PC-3 (cell line): ENCODE data around the gene ARVCF. TPM values are rescaled to one million over a fixed set of nuclear protein-coding genes. Genes with fewer than 3 reads are reported as not detected.

Experiments
- ATAC-seq: fragments of 200-7000 bp; cut with Tn5 transposase; 2 replicates; pipeline ENCODE4 v1.9.1; 2020; ENCODE audit warnings: mild to moderate bottlenecking, moderate library complexity
- BruUV-seq: library from RNA; stranded (reverse); fragments of 400-500 nt; replicated peaks from 2 replicates; lab custom pipeline; 2021; lab: Mats Ljungman, UMichigan
- CTCF ChIA-PET: fragments of 300-600 bp; sonication (Branson Sonifier 250); formaldehyde crosslinking; loops from one replicate; lab custom pipeline; 2022; ENCODE audit warnings: antibody characterized with exemption; lab: Charles Lee
- POLR2A ChIA-PET: fragments of 300-600 bp; sonication (Branson Sonifier 250); formaldehyde crosslinking; loops from one replicate; lab custom pipeline; 2022; ENCODE audit warnings: antibody characterized with exemption; ENCODE audit not compliant: unreplicated experiment; lab: Charles Lee
- DNase-seq: peaks from one replicate; pipeline ENCODE4 v3.0.0-alpha.2; 2015
- H2AFZ ChIP-seq: fragments of 300-600 bp; sonication (generic); 2 replicates; pipeline ENCODE4 v1.6.0; 2016; ENCODE audit warnings: antibody characterized with exemption, low read length
- H3F3A ChIP-seq: fragments of 300-600 bp; sonication (generic); one replicate; pipeline ENCODE4 v1.6.0; 2017; ENCODE audit warnings: antibody characterized with exemption, low read length, control low read depth, mild to moderate bottlenecking; ENCODE audit not compliant: unreplicated experiment
- H3K27ac ChIP-seq: fragments of 300-600 bp; sonication (generic); 2 replicates; pipeline ENCODE4 v1.5.1; 2016; ENCODE audit warnings: mild to moderate bottlenecking, low read length
- H3K27me3 ChIP-seq: fragments of 300-600 bp; sonication (generic); 2 replicates; pipeline ENCODE4 v1.6.1; 2016; ENCODE audit warnings: low read length, mixed read lengths
- H3K36me3 ChIP-seq: fragments of 300-600 bp; sonication (generic); 2 replicates; pipeline ENCODE4 v1.6.1; 2016; ENCODE audit warnings: low read depth, mixed run types, low read length, mixed read lengths
- H3K4me1 ChIP-seq: fragments of 300-600 bp; sonication (generic); 2 replicates; pipeline ENCODE4 v1.5.1; 2016; ENCODE audit warnings: low read length; ENCODE audit not compliant: insufficient read depth
- H3K4me2 ChIP-seq: fragments of 300-600 bp; sonication (generic); 2 replicates; pipeline ENCODE4 v1.6.0; 2016; ENCODE audit warnings: low read length
- H3K4me3 ChIP-seq: fragments of 300-600 bp; sonication (generic); 2 replicates; pipeline ENCODE4 v1.5.1; 2016; ENCODE audit warnings: mild to moderate bottlenecking, low read length, mixed read lengths
- H3K79me2 ChIP-seq: fragments of 300-600 bp; sonication (generic); 2 replicates; pipeline ENCODE4 v1.6.1; 2017; ENCODE audit warnings: low read length, mixed read lengths
- H3K9ac ChIP-seq: fragments of 300-600 bp; sonication (generic); 2 replicates; pipeline ENCODE4 v1.6.0; 2016; ENCODE audit warnings: mild to moderate bottlenecking, low read length
- H3K9me2 ChIP-seq: fragments of 300-600 bp; sonication (generic); replicated peaks from 2 replicates; pipeline ENCODE4 v1.6.1; 2016; ENCODE audit warnings: mixed run types, low read length, mixed read lengths
- H3K9me3 ChIP-seq: fragments of 300-600 bp; sonication (generic); 2 replicates; pipeline ENCODE4 v1.6.1; 2016; ENCODE audit warnings: low read length, mixed read lengths
- H4K20me1 ChIP-seq: fragments of 300-600 bp; sonication (generic); 2 replicates; pipeline ENCODE4 v1.6.1; 2016; ENCODE audit warnings: low read length, mixed read lengths
- EZH2 ChIP-seq: fragments of 300-600 bp; sonication (generic); IDR thresholded peaks from one replicate; pipeline ENCODE4 v1.6.1; 2017; ENCODE audit warnings: antibody characterized with exemption, mild to moderate bottlenecking, low read length; ENCODE audit not compliant: unreplicated experiment
- EZH2phosphoT487 ChIP-seq: fragments of 300-600 bp; sonication (generic); IDR thresholded peaks from 2 replicates; pipeline ENCODE4 v1.6.1; 2018; ENCODE audit warnings: mild to moderate bottlenecking, antibody characterized with exemption, low read length, borderline replicate concordance
- intact Hi-C: fragments of 100-400 bp; cut with micrococcal nuclease; formaldehyde crosslinking; loops from 2 replicates; pipeline ENCODE4 v1.9.0; 2023
- total RNA-seq: library from RNA; depleted of rRNA; stranded (reverse); fragments of >200 nt; gene quantifications from 2 replicates; pipeline ENCODE4 v1.2.3, GENCODE V29; 2014
- TF ChIP-seq, protein P1 (sequence below): fragments of 300-600 bp; sonication (generic); conservative IDR thresholded peaks from 2 replicates; pipeline ENCODE4 v1.5.1; 2017; ENCODE audit warnings: antibody characterized with exemption, low read depth, mild to moderate bottlenecking, low read length

The ARVCF gene
- total RNA-seq, 1 experiment from 2014 or later: 20.0 TPM

DNA sequence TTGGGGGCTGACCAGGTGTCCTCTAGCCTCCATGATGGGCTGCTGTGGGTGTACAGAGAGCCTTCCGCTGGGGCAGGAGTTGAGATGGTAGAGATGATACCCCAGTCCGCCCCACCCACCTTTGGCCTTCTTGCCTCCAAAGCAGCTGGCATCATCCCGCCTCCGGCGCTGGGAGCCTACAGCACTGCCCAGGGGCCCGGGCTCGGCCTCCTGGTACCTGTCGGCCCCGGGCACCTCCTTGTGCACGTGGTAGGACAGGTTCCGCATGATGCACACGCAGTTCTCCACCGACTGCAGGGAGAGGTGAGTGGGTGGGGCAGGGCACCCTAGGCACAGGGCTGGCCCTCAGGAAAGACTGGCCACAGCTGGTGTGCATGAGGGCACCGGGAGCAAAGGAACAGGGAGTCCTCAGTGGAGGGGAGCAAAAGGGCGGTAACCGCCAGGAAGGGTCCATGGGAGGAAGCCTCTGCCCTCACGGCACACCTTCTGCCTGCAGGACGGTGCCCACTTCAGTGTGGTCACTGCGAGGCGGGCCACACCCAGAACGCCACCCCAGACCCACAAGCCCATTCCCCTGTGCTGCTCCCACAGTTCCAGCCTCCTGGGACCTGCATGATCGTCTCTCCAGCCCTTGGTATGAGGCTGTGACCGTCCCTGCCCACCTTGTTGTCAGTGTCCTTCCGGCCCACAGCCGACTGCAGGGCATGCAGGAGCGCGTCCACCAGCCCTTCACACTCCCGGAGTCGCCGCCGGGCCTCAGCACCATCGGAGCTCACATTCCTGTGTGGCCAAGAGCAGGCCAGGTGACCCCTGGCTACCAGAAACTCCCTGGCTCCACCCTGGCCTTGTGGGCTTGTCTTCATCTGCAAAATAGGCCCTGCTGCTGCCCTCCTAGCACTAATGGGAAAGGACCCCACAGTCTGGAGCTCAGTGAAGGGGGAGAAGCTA is 39.1 kb downstream of the ARVCF start:
- no peak for DNase-seq
- intact Hi-C loops: no loop called here
- Histone ChIP-seq H3K79me2 (no peaks in the 10 kb centered on the region), H3K27me3 (no peaks in the 10 kb centered on the region), H3K4me3 (no peak overlapping the region), H3F3A (no peaks in the 10 kb centered on the region), H3K9me3 (no peaks in the 10 kb centered on the region), H2AFZ (no peak overlapping the region), H3K36me3 (no peaks in the 10 kb centered on the region), H4K20me1 (no peaks in the 10 kb centered on the region), H3K9ac (no peak overlapping the region), H3K27ac (no peak overlapping the region), H3K9me2 (no peaks in the 10 kb centered on the region), H3K4me1 (peaks cover 9% of the 10 kb centered on the region; the same call in 1 of the 2 replicates), H3K4me2 (no peak overlapping the region)
- BruUV-seq: no TSS peak
- CTCF ChIA-PET: no interaction called here
- TF ChIP-seq EZH2phosphoT487 (no peak), EZH2 (no peak)
- TF ChIP-seq, protein P1, sequence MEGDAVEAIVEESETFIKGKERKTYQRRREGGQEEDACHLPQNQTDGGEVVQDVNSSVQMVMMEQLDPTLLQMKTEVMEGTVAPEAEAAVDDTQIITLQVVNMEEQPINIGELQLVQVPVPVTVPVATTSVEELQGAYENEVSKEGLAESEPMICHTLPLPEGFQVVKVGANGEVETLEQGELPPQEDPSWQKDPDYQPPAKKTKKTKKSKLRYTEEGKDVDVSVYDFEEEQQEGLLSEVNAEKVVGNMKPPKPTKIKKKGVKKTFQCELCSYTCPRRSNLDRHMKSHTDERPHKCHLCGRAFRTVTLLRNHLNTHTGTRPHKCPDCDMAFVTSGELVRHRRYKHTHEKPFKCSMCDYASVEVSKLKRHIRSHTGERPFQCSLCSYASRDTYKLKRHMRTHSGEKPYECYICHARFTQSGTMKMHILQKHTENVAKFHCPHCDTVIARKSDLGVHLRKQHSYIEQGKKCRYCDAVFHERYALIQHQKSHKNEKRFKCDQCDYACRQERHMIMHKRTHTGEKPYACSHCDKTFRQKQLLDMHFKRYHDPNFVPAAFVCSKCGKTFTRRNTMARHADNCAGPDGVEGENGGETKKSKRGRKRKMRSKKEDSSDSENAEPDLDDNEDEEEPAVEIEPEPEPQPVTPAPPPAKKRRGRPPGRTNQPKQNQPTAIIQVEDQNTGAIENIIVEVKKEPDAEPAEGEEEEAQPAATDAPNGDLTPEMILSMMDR: no peak
- POLR2A ChIA-PET: no interaction called here
- ATAC-seq: no peak

- Histone ChIP-seq H3K4me3 (no peak overlapping the region), H3K79me2 (no peaks in the 10 kb centered on the region), H3K4me1 (peaks cover 9% of the 10 kb centered on the region; the same call in 1 of the 2 replicates), H4K20me1 (no peaks in the 10 kb centered on the region), H3K9me3 (no peaks in the 10 kb centered on the region), H3K9me2 (no peaks in the 10 kb centered on the region), H3K27me3 (no peaks in the 10 kb centered on the region), H3F3A (no peaks in the 10 kb centered on the region), H3K4me2 (no peak overlapping the region), H3K36me3 (no peaks in the 10 kb centered on the region), H3K9ac (no peak overlapping the region), H2AFZ (no peak overlapping the region), H3K27ac (no peak overlapping the region)
- no TSS peak for BruUV-seq
- ChIA-PET CTCF (no interaction called here), POLR2A (no interaction called here)
- TF ChIP-seq, protein P1: no peak
- TF ChIP-seq EZH2phosphoT487: no peak
- TF ChIP-seq EZH2: no peak
- DNase-seq (no peak), ATAC-seq (no peak)
- intact Hi-C loops: no loop called here
Measured at GRCh38 chr22:19976671-19977070, 40.0 kb downstream of the ARVCF start.

- no peak for DNase-seq
- Histone ChIP-seq H3K9me3 (no peaks in the 10 kb centered on the region), H3K27ac (no peak overlapping the region), H2AFZ (no peak overlapping the region), H3F3A (no peaks in the 10 kb centered on the region), H3K79me2 (no peaks in the 10 kb centered on the region), H3K9ac (no peak overlapping the region), H3K27me3 (no peaks in the 10 kb centered on the region), H3K4me3 (no peak overlapping the region), H3K4me1 (peaks cover 9% of the 10 kb centered on the region; the same call in 1 of the 2 replicates), H3K36me3 (no peaks in the 10 kb centered on the region), H4K20me1 (no peaks in the 10 kb centered on the region), H3K4me2 (no peak overlapping the region), H3K9me2 (no peaks in the 10 kb centered on the region)
- ATAC-seq: no peak
- BruUV-seq: no TSS peak
- intact Hi-C loops: no loop called here
- TF ChIP-seq, protein P1: no peak
- TF ChIP-seq EZH2phosphoT487 (no peak), EZH2 (no peak)
- POLR2A ChIA-PET: no interaction called here
- CTCF ChIA-PET: no interaction called here
Measured at GRCh38 chr22:19975707-19976035, 41.0 kb downstream of the ARVCF start.
